H1 (cell line): Measurements from ENCODE around the gene EOLA1. TPM values are rescaled to one million over a fixed set of nuclear protein-coding genes. Genes with fewer than 3 reads are reported as not detected.
"Not testable (repeated sequence)": the region's sequence is repeated elsewhere in the genome, so short reads cannot be mapped to it uniquely, and the experiment has no call there.

Source experiments
- CTCF ChIA-PET: fragments of 300-600 bp; sonication (Branson Sonifier 250); formaldehyde crosslinking; loops from one replicate; lab custom pipeline; 2021; ENCODE audit not compliant: partially characterized antibody; lab: Charles Lee
- POLR2A ChIA-PET: fragments of 300-600 bp; sonication (Branson Sonifier 250); formaldehyde crosslinking; loops from one replicate; lab custom pipeline; 2021; ENCODE audit warnings: inconsistent platforms; ENCODE audit not compliant: partially characterized antibody; lab: Charles Lee
- DNase-seq, 2 experiments: peaks; one replicate each; pipeline versions ENCODE4 v3.0.0 to v3.0.0-alpha.2; 2010 to 2022; ENCODE audit warnings: low spot score in 2 of 2, low read depth in 1 of 2, mixed read lengths in 1 of 2
- FAIRE-seq: peaks from 2 replicates; lab custom pipeline; 2011; peaks lifted over from hg19 to GRCh38; lab: Jason Lieb, UNC
- H2AFZ ChIP-seq: 2 replicates; pipeline ENCODE4 v1.8.1; 2012; ENCODE audit warnings: low read length, inconsistent platforms
- H2AK5ac ChIP-seq: 2 replicates; pipeline ENCODE4 v1.6.1; 2013; ENCODE audit warnings: low read depth, low read length
- H2BK120ac ChIP-seq: replicated peaks from 2 replicates; pipeline ENCODE3; 2013; ENCODE audit warnings: low read depth, low read length, inconsistent platforms
- H2BK12ac ChIP-seq: 2 replicates; pipeline ENCODE4 v1.6.1; 2013; ENCODE audit warnings: low read depth, low read length
- H2BK15ac ChIP-seq: 2 replicates; pipeline ENCODE4 v1.6.1; 2013; ENCODE audit warnings: low read length
- H2BK20ac ChIP-seq: 2 replicates; pipeline ENCODE4 v1.6.1; 2013; ENCODE audit warnings: low read length
- H2BK5ac ChIP-seq: 2 replicates; pipeline ENCODE4 v1.6.1; 2013; ENCODE audit warnings: low read depth, low read length
- H3K14ac ChIP-seq: 2 replicates; pipeline ENCODE4 v1.6.1; 2013; ENCODE audit warnings: inconsistent platforms; ENCODE audit not compliant: insufficient read length
- H3K18ac ChIP-seq: 2 replicates; pipeline ENCODE4 v1.6.1; 2013; ENCODE audit warnings: low read length; ENCODE audit errors: extremely low read depth
- H3K23ac ChIP-seq: 2 replicates; pipeline ENCODE4 v1.6.1; 2013; ENCODE audit warnings: inconsistent platforms; ENCODE audit not compliant: insufficient read length
- H3K23me2 ChIP-seq: 2 replicates; pipeline ENCODE4 v1.6.1; 2013; ENCODE audit warnings: low read depth, low read length
- H3K27ac ChIP-seq: 2 replicates; pipeline ENCODE4 v1.6.1; 2011; ENCODE audit warnings: low read depth, low read length, inconsistent platforms
- H3K27me3 ChIP-seq, 4 experiments: replicated peaks in 1 of 4; 1 replicate in 1 of 4; 2 replicates in 3 of 4; pipeline versions ENCODE4 v1.6.1 to v1.8.1; 2011 to 2013; ENCODE audit warnings: low read length in 3 of 4, mild to moderate bottlenecking in 3 of 4, inconsistent platforms in 2 of 4, mixed read lengths in 2 of 4, moderate library complexity in 1 of 4; ENCODE audit not compliant: control insufficient read depth in 3 of 4, insufficient read depth in 3 of 4; ENCODE audit errors: extremely low read depth in 1 of 4
- H3K36me3 ChIP-seq, 4 experiments: 2 replicates each; pipeline versions ENCODE4 v1.6.1 to v1.8.1; 2011 to 2013; ENCODE audit warnings: mild to moderate bottlenecking in 4 of 4, low read length in 3 of 4, moderate library complexity in 2 of 4, control low read depth in 1 of 4, inconsistent platforms in 1 of 4; ENCODE audit not compliant: insufficient read depth in 4 of 4, control insufficient read depth in 2 of 4
- H3K4ac ChIP-seq: replicated peaks from 2 replicates; pipeline ENCODE3; 2013; ENCODE audit warnings: low read length, low read depth, mixed read lengths, inconsistent platforms; ENCODE audit not compliant: insufficient read length
- H3K4me1 ChIP-seq, 4 experiments: replicated peaks in 1 of 4; 1 replicate in 1 of 4; 2 replicates in 3 of 4; pipeline versions ENCODE4 v1.6.1 to v1.8.1; 2011 to 2013; ENCODE audit warnings: low read length in 3 of 4, inconsistent platforms in 2 of 4, mixed read lengths in 1 of 4; ENCODE audit not compliant: insufficient read depth in 4 of 4, control insufficient read depth in 3 of 4
- H3K4me2 ChIP-seq, 2 experiments: 2 replicates each; pipeline versions ENCODE4 v1.6.1 to v1.8.1; 2011 to 2013; ENCODE audit warnings: low read depth in 2 of 2, low read length in 2 of 2, control low read depth in 1 of 2, inconsistent platforms in 1 of 2, mild to moderate bottlenecking in 1 of 2; ENCODE audit not compliant: insufficient read depth in 1 of 2
- H3K4me3 ChIP-seq, 4 experiments: fragments of 200-600, 300-600 bp in 1 of 4; sonication (generic), shearing (Covaris generic), sonication (Bioruptor Twin) in 1 of 4; 2 replicates each; pipeline versions ENCODE4 v1.5.1 to v1.8.1; 2011 to 2016; ENCODE audit warnings: low read length in 4 of 4, low read depth in 3 of 4, control low read depth in 2 of 4, inconsistent platforms in 2 of 4, mild to moderate bottlenecking in 2 of 4, mixed read lengths in 1 of 4, moderate library complexity in 1 of 4; ENCODE audit not compliant: insufficient read depth in 2 of 4; ENCODE audit errors: extremely low read depth in 1 of 4
- H3K56ac ChIP-seq: replicated peaks from 2 replicates; pipeline ENCODE3; 2013; ENCODE audit warnings: low read depth, mild to moderate bottlenecking, mixed read lengths, low read length, inconsistent platforms; ENCODE audit not compliant: insufficient read length
- H3K79me1 ChIP-seq: 2 replicates; pipeline ENCODE4 v1.6.1; 2013; ENCODE audit warnings: low read depth, low read length, control low read depth
- H3K79me2 ChIP-seq, 2 experiments: 2 replicates each; pipeline versions ENCODE4 v1.6.1 to v1.8.1; 2012 to 2013; ENCODE audit warnings: low read length in 2 of 2, mild to moderate bottlenecking in 2 of 2, inconsistent platforms in 1 of 2; ENCODE audit not compliant: insufficient read depth in 2 of 2, control insufficient read depth in 1 of 2
- H3K9ac ChIP-seq, 4 experiments: replicated peaks in 1 of 4; 1 replicate in 1 of 4; 2 replicates in 3 of 4; pipeline versions ENCODE4 v1.6.1 to v1.8.1; 2011 to 2013; ENCODE audit warnings: low read depth in 3 of 4, low read length in 3 of 4, control low read depth in 2 of 4, mild to moderate bottlenecking in 2 of 4, moderate library complexity in 2 of 4, inconsistent platforms in 1 of 4; ENCODE audit errors: extremely low read depth in 1 of 4
- H3K9me3 ChIP-seq, 2 experiments: 2 replicates each; pipeline versions ENCODE4 v1.6.1 to v1.8.1; 2012 to 2013; ENCODE audit warnings: mild to moderate bottlenecking in 2 of 2, moderate library complexity in 2 of 2, control low read depth in 1 of 2, inconsistent platforms in 1 of 2, low read depth in 1 of 2, low read length in 1 of 2, mixed read lengths in 1 of 2; ENCODE audit not compliant: insufficient read depth in 2 of 2
- H4K20me1 ChIP-seq, 2 experiments: replicated peaks in 1 of 2; 2 replicates each; pipeline versions ENCODE3 to v1.8.1; 2011 to 2013; ENCODE audit warnings: inconsistent platforms in 2 of 2, low read length in 2 of 2, mild to moderate bottlenecking in 1 of 2; ENCODE audit not compliant: insufficient read depth in 2 of 2, control insufficient read depth in 1 of 2
- H4K5ac ChIP-seq: 2 replicates; pipeline ENCODE4 v1.6.1; 2013; ENCODE audit warnings: low read length, low read depth, mixed read lengths, inconsistent platforms; ENCODE audit not compliant: insufficient read length
- H4K8ac ChIP-seq: 2 replicates; pipeline ENCODE4 v1.8.0; 2013; ENCODE audit warnings: mild to moderate bottlenecking, moderate library complexity, low read length, inconsistent platforms; ENCODE audit not compliant: insufficient read depth; ENCODE audit errors: extremely low read depth
- H4K91ac ChIP-seq: replicated peaks from 2 replicates; pipeline ENCODE3; 2013; ENCODE audit warnings: low read length, mixed read lengths, inconsistent platforms; ENCODE audit not compliant: insufficient read length
- WGBS, 2 experiments: shearing (Covaris generic) in 1 of 2; methylation state at CpG; one replicate each; pipeline versions ENCODE4 v1.1.6 to v1.1.7; 2013 to 2015; ENCODE audit warnings: low lambda C conversion rate in 2 of 2, mixed read lengths in 2 of 2, inconsistent platforms in 1 of 2, low coverage in 1 of 2, missing lambda C conversion rate in 1 of 2; ENCODE audit not compliant: insufficient replicate concordance in 2 of 2, insufficient coverage in 1 of 2, insufficient read length in 1 of 2; ENCODE audit errors: extremely low coverage in 1 of 2, missing lambda C conversion rate in 1 of 2; 5-methylcytosine and 5-hydroxymethylcytosine counted together
- polyA plus RNA-seq, 7 experiments: library from polyadenylated mRNA; depleted of rRNA in 3 of 7; stranded (reverse) in 5 of 7; unstranded in 2 of 7; fragments of >200 nt in 5 of 7; fragments of 200-250 nt in 2 of 7; gene quantifications; 1 replicate in 5 of 7; 2 replicates in 1 of 7; 4 replicates in 1 of 7; pipeline versions ENCODE4 v1.2.1 to v1.2.3, GENCODE V29; 2011 to 2013; ENCODE audit warnings: missing spikeins in 2 of 7, mixed read lengths in 2 of 7
- total RNA-seq: library from RNA; stranded (reverse); fragmentation: NEBNext Ultra II Directional; extraction: Animal tissue kit (Norgen Biotek cat#: 25700); gene quantifications from 2 replicates; pipeline ENCODE4 v1.2.1, GENCODE V29; 2021

Gene EOLA1
- total and polyA plus RNA-seq, 2 of the 8 experiments (the other 6 are each of a cell fraction or from before 2014, with no cell fraction given) = 5.4 to 7.6 TPM

DNA sequence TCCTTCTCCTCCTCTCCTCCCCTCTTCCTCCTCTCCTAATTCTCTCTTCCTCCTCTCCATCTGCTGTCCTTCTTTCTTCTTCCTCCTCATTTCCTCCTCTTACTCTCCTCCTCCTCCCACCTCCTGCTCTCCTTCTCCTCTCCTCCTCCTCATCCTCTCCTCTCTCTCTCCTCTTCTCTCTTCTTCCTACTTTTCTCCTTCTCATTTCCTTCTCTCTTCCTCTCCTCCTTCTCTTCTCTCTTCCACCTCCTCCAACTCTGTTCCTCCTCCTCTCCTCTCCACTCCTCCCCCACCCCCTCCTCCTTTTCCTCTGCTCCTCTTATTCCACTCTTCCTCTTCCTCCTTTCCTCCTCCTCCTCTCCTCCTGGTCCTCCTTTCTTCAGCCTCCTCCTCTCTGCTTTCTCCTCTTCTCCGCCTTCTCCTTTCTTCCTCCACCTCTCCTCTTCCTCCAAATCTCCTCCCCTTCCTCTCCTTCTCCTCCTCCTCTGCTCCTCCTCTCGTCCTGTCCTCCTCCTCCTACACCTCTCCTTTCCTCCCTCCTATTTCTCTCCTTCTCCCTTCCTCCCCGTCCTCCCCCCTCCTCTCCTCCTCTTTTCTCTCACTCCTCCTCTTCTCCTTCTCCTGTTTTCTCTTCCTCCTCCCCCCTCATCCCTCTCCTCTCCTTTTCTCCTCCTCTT, 5.7 kb upstream of the EOLA1 start:
- H3K4me1 ChIP-seq, H4K8ac ChIP-seq, H3K4ac ChIP-seq, H3K36me3 ChIP-seq, CTCF ChIA-PET, H3K23me2 ChIP-seq, H2BK12ac ChIP-seq, H2AK5ac ChIP-seq, H3K27ac ChIP-seq, H3K56ac ChIP-seq, H3K79me2 ChIP-seq, H3K14ac ChIP-seq, DNase-seq, H2BK5ac ChIP-seq, H3K18ac ChIP-seq, FAIRE-seq, H4K5ac ChIP-seq, H3K9me3 ChIP-seq, H4K20me1 ChIP-seq, H4K91ac ChIP-seq, H2BK20ac ChIP-seq, H3K4me2 ChIP-seq, H3K23ac ChIP-seq, H2AFZ ChIP-seq, H3K27me3 ChIP-seq, H3K79me1 ChIP-seq, H2BK15ac ChIP-seq, H3K9ac ChIP-seq, H2BK120ac ChIP-seq, H3K4me3 ChIP-seq: not testable (repeated sequence)
- POLR2A ChIA-PET = interaction anchor here (1.0 kb wide), 1 partner anchor 295 kb away, joined by 3 read pairs; no protein-coding TSS in a partner anchor
- WGBS, 2 experiments = 65% methylated on average over 2 of the region's 3 CpGs; no CpG with 5 or more reads in 1 of the 2 experiments

DNA sequence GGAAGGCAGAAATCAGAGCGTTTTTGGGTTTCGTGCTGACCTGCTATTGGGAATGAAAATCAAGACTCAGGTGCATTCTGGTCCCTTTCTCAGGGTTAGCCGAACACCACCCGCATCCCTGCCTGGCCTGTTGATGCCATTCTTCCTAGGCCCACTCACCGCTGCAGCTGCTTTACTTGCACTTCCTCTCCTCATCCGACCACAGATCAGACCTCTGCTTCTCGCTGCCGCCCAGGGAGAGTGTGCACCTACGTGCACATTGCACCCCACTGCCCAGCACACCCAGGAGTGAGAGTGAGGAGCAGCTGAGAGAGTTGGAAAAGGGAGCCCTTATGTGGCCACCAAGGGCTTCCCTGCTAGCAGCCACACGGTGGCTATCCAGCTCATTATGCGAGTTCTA, 3.3 kb upstream of the EOLA1 start:
- FAIRE-seq = peak; percentile 92

More for the DNA sequence above, 3.3 kb upstream of the EOLA1 start:
- H3K79me2 ChIP-seq, H2BK12ac ChIP-seq, H3K9me3 ChIP-seq, H3K9ac ChIP-seq, H2BK120ac ChIP-seq, H3K27ac ChIP-seq, H3K4me2 ChIP-seq, CTCF ChIA-PET, H2BK15ac ChIP-seq, H3K14ac ChIP-seq, H2BK5ac ChIP-seq, H3K4me1 ChIP-seq, H3K4ac ChIP-seq, H3K18ac ChIP-seq, H3K23me2 ChIP-seq, H3K36me3 ChIP-seq, H3K27me3 ChIP-seq, H3K4me3 ChIP-seq, H2AFZ ChIP-seq, H4K5ac ChIP-seq, H3K79me1 ChIP-seq, POLR2A ChIA-PET, H2BK20ac ChIP-seq, H3K56ac ChIP-seq, H4K91ac ChIP-seq, DNase-seq, H4K20me1 ChIP-seq, H2AK5ac ChIP-seq, H4K8ac ChIP-seq, H3K23ac ChIP-seq: not testable (repeated sequence)
- WGBS, 2 experiments = 96% methylated on average over 5 of the region's 11 CpGs; no CpG with 5 or more reads in 1 of the 2 experiments
